Ascending aorta (tissue), 2 donors: ENCODE results near the gene PTPRB. TPM values are rescaled to one million over a fixed set of nuclear protein-coding genes. Genes with fewer than 3 reads are reported as not detected.

Experiments
- DNase-seq, 2 donors: peaks; one replicate each; pipeline ENCODE4 v3.0.0-alpha.2; 2019; ENCODE audit warnings: low spot score in 2 of 2
- H3K27ac ChIP-seq, 2 donors: fragments of 200-600 bp; sonication (generic); one replicate each; pipeline ENCODE4 v1.5.1; 2016 to 2017; ENCODE audit warnings: mild to moderate bottlenecking in 1 of 2
- H3K27me3 ChIP-seq: fragments of 200-600 bp; sonication (generic); one replicate; pipeline ENCODE4 v1.5.1; 2017
- H3K36me3 ChIP-seq, 2 donors: fragments of 200-600 bp; sonication (generic); one replicate each; pipeline ENCODE4 v1.5.1; 2016
- H3K4me1 ChIP-seq, 2 donors: fragments of 200-600 bp; sonication (generic); one replicate each; pipeline ENCODE4 v1.5.1; 2016 to 2017; ENCODE audit warnings: mild to moderate bottlenecking in 1 of 2
- H3K4me3 ChIP-seq, 2 donors: fragments of 200-600 bp; sonication (generic); one replicate each; pipeline ENCODE4 v1.5.1; 2016 to 2017; ENCODE audit warnings: mild to moderate bottlenecking in 1 of 2
- H3K9me3 ChIP-seq, 2 donors: fragments of 200-600 bp; sonication (generic); one replicate each; pipeline ENCODE4 v1.5.1; 2016
- intact Hi-C: fragments of 100-400 bp; cut with DNase I; formaldehyde crosslinking; loops from one replicate; pipeline ENCODE4 v1.15.1; 2023
- total RNA-seq: library from RNA; depleted of rRNA; stranded (reverse); fragments of >200 nt; gene quantifications from one replicate; pipeline ENCODE4 v1.1.0, GENCODE V29; 2016
- TF ChIP-seq, protein P1 (sequence below), 3 experiments: fragments of 200-600 bp in 2 of 3; fragments of 450-650 bp in 1 of 3; sonication (generic) in 2 of 3; IDR thresholded peaks; one replicate each; pipeline ENCODE4 v1.5.1; 2016 to 2019; ENCODE audit warnings: antibody characterized with exemption in 3 of 3, mild to moderate bottlenecking in 1 of 3, moderate library complexity in 1 of 3

The PTPRB gene
- total RNA-seq, 1 donor from 2014 or later, result 49.5 TPM

- TF ChIP-seq, protein P1, sequence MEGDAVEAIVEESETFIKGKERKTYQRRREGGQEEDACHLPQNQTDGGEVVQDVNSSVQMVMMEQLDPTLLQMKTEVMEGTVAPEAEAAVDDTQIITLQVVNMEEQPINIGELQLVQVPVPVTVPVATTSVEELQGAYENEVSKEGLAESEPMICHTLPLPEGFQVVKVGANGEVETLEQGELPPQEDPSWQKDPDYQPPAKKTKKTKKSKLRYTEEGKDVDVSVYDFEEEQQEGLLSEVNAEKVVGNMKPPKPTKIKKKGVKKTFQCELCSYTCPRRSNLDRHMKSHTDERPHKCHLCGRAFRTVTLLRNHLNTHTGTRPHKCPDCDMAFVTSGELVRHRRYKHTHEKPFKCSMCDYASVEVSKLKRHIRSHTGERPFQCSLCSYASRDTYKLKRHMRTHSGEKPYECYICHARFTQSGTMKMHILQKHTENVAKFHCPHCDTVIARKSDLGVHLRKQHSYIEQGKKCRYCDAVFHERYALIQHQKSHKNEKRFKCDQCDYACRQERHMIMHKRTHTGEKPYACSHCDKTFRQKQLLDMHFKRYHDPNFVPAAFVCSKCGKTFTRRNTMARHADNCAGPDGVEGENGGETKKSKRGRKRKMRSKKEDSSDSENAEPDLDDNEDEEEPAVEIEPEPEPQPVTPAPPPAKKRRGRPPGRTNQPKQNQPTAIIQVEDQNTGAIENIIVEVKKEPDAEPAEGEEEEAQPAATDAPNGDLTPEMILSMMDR (IDR thresholded peaks at IDR 0.05), result no peak
- intact Hi-C loops, result no loop called here
Observed at GRCh38 chr12:70555081-70555480, 82.1 kb downstream of the PTPRB start.

DNA sequence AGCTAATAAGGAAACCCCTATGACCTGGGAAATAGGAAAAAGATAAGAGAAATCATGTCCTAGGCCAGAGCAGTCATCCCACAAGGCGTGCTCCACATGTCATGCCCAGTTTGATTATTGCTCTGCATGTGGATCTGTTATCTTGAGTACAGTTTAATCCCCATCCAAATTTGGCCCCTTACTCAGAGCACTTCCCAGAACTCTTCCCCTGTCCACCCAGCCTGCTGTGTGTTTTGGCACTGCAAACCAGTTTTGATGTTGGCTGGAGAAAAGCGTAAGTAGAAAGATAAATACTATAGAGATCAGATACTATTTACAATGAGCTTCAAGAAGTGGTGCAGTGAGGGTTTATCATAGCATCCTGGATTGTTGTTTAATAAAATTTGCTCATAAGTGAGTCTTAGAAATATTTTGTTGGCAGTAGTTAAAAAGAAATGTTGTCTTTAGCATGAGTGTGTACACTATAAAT lies 83.8 kb downstream of the PTPRB start:
- Histone ChIP-seq H3K36me3 (no peaks in the 10 kb centered on the region), H3K9me3 (no peaks in the 10 kb centered on the region), H3K27ac (no peak overlapping the region), H3K4me3 (no peak overlapping the region), H3K4me1 (no peaks in the 10 kb centered on the region), H3K27me3 (no peaks in the 10 kb centered on the region)
- DNase-seq, result no peak
- intact Hi-C loops, result no loop called here
- TF ChIP-seq, protein P1 (IDR thresholded peaks at IDR 0.05), result no peak

More at GRCh38 chr12:70555081-70555480, 82.1 kb downstream of the PTPRB start:
- H3K27me3 ChIP-seq, result no peaks in the 10 kb centered on the region
- no peaks in the 10 kb centered on the region for H3K4me1 ChIP-seq
- DNase-seq, result no peak
- no peak overlapping the region for H3K27ac ChIP-seq
- no peaks in the 10 kb centered on the region for H3K9me3 ChIP-seq
- no peaks in the 10 kb centered on the region for H3K36me3 ChIP-seq
- H3K4me3 ChIP-seq, result no peak overlapping the region

- no peaks in the 10 kb centered on the region for H3K36me3 ChIP-seq
- TF ChIP-seq, protein P1 (IDR thresholded peaks at IDR 0.05), result no peak
- intact Hi-C loops, result no loop called here
- no peaks in the 10 kb centered on the region for H3K4me1 ChIP-seq
- no peaks in the 10 kb centered on the region for H3K27me3 ChIP-seq
- no peak overlapping the region for H3K4me3 ChIP-seq
- no peak overlapping the region for H3K27ac ChIP-seq
- DNase-seq, result no peak
- no peaks in the 10 kb centered on the region for H3K9me3 ChIP-seq
Observed at GRCh38 chr12:70551731-70552130, 85.5 kb downstream of the PTPRB start.

DNA sequence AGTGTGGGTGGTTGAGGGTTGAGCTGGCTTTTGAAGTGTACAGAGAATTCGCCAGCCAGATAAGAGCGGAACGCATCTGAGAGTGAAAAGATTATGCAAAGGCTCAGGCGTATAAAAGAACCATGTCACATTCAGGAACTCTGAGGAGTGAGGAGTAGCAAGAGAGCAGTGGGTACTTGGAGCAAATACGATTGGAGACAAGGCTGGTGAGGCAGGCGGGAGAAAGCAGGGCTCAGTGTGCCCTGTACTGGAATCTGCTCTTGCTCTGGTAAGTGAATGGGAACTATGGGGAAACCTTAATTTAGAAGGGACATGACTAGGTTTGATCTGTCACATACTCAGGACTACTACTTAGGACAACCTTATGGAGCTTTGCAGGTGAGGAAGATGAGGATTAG lies 87.0 kb downstream of the PTPRB start:
- TF ChIP-seq, protein P1 (IDR thresholded peaks at IDR 0.05), result no peak
- no peaks in the 10 kb centered on the region for H3K4me1 ChIP-seq
- intact Hi-C loops, result no loop called here
- H3K4me3 ChIP-seq, result no peak overlapping the region
- no peak for DNase-seq
- H3K27me3 ChIP-seq, result no peaks in the 10 kb centered on the region
- H3K9me3 ChIP-seq, result no peaks in the 10 kb centered on the region
- H3K36me3 ChIP-seq, result no peaks in the 10 kb centered on the region
- H3K27ac ChIP-seq, result peak overlapping the region in 1 of 2 donors; percentile 13

DNA sequence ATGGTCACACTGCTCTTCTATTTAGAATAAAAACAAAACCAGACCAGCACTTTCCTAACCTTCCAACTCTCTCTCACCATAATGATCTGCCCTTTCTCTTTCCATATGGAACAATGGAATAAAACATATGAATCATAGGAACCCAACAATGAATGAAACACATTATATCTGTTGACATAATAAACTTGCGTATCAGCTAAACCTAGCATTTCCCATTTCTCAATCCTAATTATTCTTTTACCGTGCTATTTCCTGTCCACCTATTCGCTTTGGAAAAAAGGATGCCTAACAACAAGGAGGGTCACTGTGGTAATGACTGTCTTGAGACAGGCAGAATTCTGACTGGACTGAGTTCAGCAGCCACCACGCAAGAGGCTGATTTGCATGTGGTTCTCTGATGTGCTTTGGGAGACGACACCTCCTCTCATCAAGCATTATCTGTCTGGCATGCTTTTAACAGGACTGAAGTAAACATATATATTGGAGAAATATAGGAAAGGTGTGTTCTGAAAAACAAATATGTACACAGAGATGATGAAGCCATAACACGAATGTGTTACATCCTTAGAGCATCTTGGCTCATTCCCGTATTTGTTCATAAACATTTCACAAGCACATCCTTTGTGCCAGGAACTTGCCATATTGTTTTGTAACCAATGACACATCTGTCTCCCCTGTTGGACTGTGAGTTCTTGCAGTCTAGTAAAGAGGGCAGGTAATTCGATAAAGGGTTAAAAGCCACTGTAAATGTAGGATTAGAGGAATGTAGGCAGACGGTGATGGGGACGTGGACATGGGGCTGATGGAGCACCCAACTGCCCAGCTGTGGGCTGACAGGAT lies 87.7 kb downstream of the PTPRB start:
- TF ChIP-seq, protein P1 (IDR thresholded peaks at IDR 0.05), result no peak
- intact Hi-C loops, result no loop called here
- no peaks in the 10 kb centered on the region for H3K36me3 ChIP-seq
- no peaks in the 10 kb centered on the region for H3K9me3 ChIP-seq
- H3K4me1 ChIP-seq, result no peaks in the 10 kb centered on the region
- H3K4me3 ChIP-seq, result no peak overlapping the region
- H3K27me3 ChIP-seq, result no peaks in the 10 kb centered on the region
- no peak for DNase-seq
- peak overlapping the region in 1 of 2 donors; percentile 13 for H3K27ac ChIP-seq
